ENCODE results near the gene DPF3.

GRCh38 chr14:72723858-72724530, 169.9 kb downstream of the DPF3 start:
- TF ChIP-seq CTCF (IDR thresholded peaks at IDR 0.05; ENCODE audit: low read depth, low read length, poor library complexity, severe bottlenecking) (no peak), EZH2phosphoT487 (IDR thresholded peaks at IDR 0.05; ENCODE audit: borderline replicate concordance, low read length) (no peak)
